GM21528 (cell line): Measurements from ENCODE around the gene BPIFB2.

Source experiments
- ATAC-seq: cut with Tn5 transposase; IDR thresholded peaks from one replicate; pipeline ENCODE4 v1.9.1; 2021; ENCODE audit warnings: mild to moderate bottlenecking, moderate library complexity; ENCODE audit not compliant: unreplicated experiment, low FRiP score

Gene BPIFB2

GRCh38 chr20:32983459-32984112 lies 23.9 kb upstream of the BPIFB2 start:
- no peak for ATAC-seq

- ATAC-seq: no peak
These were observed 23.3 kb upstream of the BPIFB2 start for GRCh38 chr20:32984196-32984595.

GRCh38 chr20:32984631-32985354 lies 22.7 kb upstream of the BPIFB2 start:
- ATAC-seq: no peak

- no peak for ATAC-seq
These were observed 21.9 kb upstream of the BPIFB2 start for GRCh38 chr20:32985596-32985995.

GRCh38 chr20:32986331-32986966 lies 21.1 kb upstream of the BPIFB2 start:
- ATAC-seq: no peak

- no peak for ATAC-seq
These were observed 20.3 kb upstream of the BPIFB2 start for GRCh38 chr20:32987044-32987825.

GRCh38 chr20:32988008-32988407 lies 19.5 kb upstream of the BPIFB2 start:
- ATAC-seq: no peak

- ATAC-seq: no peak
These were observed 17.8 kb upstream of the BPIFB2 start for GRCh38 chr20:32989507-32990283.

GRCh38 chr20:32990426-32990825 lies 17.1 kb upstream of the BPIFB2 start:
- ATAC-seq: no peak

- ATAC-seq: no peak
These were observed 16.1 kb upstream of the BPIFB2 start for GRCh38 chr20:32991383-32991782.

- no peak for ATAC-seq
These were observed 15.5 kb upstream of the BPIFB2 start for GRCh38 chr20:32991792-32992641.

- ATAC-seq: no peak
These were observed 13.9 kb upstream of the BPIFB2 start for GRCh38 chr20:32993496-32994050.

GRCh38 chr20:32995802-32996201 lies 11.7 kb upstream of the BPIFB2 start:
- ATAC-seq: no peak

GRCh38 chr20:32997431-32997830 lies 10.1 kb upstream of the BPIFB2 start:
- no peak for ATAC-seq

GRCh38 chr20:32999603-33000250 lies 7.8 kb upstream of the BPIFB2 start:
- ATAC-seq: no peak

GRCh38 chr20:33000802-33001466 lies 6.6 kb upstream of the BPIFB2 start:
- ATAC-seq: no peak

GRCh38 chr20:33002087-33002808 lies 5.3 kb upstream of the BPIFB2 start:
- ATAC-seq: no peak
